ENCODE results near the gene SH3BP5L. TPM values are rescaled to one million over a fixed set of nuclear protein-coding genes. Genes with fewer than 3 reads are reported as not detected.

Gene SH3BP5L
- total and polyA plus RNA-seq, 3 donors from 2014 or later = 26.8 to 31.5 (median 31.1) TPM

GRCh38 chr1:248852481-248853405 lies 27.0 kb upstream of the SH3BP5L start:
- Histone ChIP-seq H3K9me3 (no peaks in the 10 kb centered on the region), H3K27ac (no peak overlapping the region), H3K36me3 (ENCODE audit: low read depth, missing control alignments) (no peaks in the 10 kb centered on the region), H3K27me3 (no peaks in the 10 kb centered on the region), H3K4me1 (peaks cover 14% of the 10 kb centered on the region), H3K4me3 (no peak overlapping the region)
- intact Hi-C loops (cut with DNase I; ENCODE audit: low total_unique reads) = no loop called here
- no peak for DNase-seq
- no peak for TF ChIP-seq CTCF (IDR thresholded peaks at IDR 0.05)
- no peak for TF ChIP-seq POLR2A (IDR thresholded peaks at IDR 0.05)
- WGBS, 2 donors = 81 to 82% methylated on average over 7 of the region's 7 CpGs

- no peak for TF ChIP-seq CTCF (IDR thresholded peaks at IDR 0.05)
- no peak for TF ChIP-seq POLR2A (IDR thresholded peaks at IDR 0.05)
- no peak overlapping the region for H3K4me3 ChIP-seq
- H3K4me1 ChIP-seq = peaks cover 5% of the 10 kb centered on the region
- H3K27me3 ChIP-seq = no peaks in the 10 kb centered on the region
- 97 to 98% methylated on average over 2 of the region's 2 CpGs for WGBS, 2 donors
- H3K9me3 ChIP-seq = no peaks in the 10 kb centered on the region
- H3K27ac ChIP-seq = no peak overlapping the region
- no peak for DNase-seq
- H3K36me3 ChIP-seq (ENCODE audit: low read depth, missing control alignments) = no peaks in the 10 kb centered on the region
- intact Hi-C loops (cut with DNase I; ENCODE audit: low total_unique reads) = no loop called here
These were observed 25.7 kb upstream of the SH3BP5L start for GRCh38 chr1:248851390-248851789.

GRCh38 chr1:248850536-248851251 lies 25.0 kb upstream of the SH3BP5L start:
- TF ChIP-seq CTCF (IDR thresholded peaks at IDR 0.05) = no peak
- Histone ChIP-seq H3K4me3 (no peak overlapping the region), H3K27me3 (no peaks in the 10 kb centered on the region), H3K4me1 (no peaks in the 10 kb centered on the region), H3K9me3 (no peaks in the 10 kb centered on the region), H3K27ac (no peak overlapping the region), H3K36me3 (ENCODE audit: low read depth, missing control alignments) (no peaks in the 10 kb centered on the region)
- no peak for DNase-seq
- intact Hi-C loops (cut with DNase I; ENCODE audit: low total_unique reads) = no loop called here
- WGBS, 2 donors = 81 to 90% methylated on average over 9 to 10 of the region's 10 CpGs

- Histone ChIP-seq H3K36me3 (ENCODE audit: low read depth, missing control alignments) (no peaks in the 10 kb centered on the region), H3K27ac (no peak overlapping the region), H3K27me3 (no peaks in the 10 kb centered on the region), H3K9me3 (no peaks in the 10 kb centered on the region), H3K4me3 (no peak overlapping the region), H3K4me1 (no peaks in the 10 kb centered on the region)
- DNase-seq = no peak
- TF ChIP-seq POLR2A (IDR thresholded peaks at IDR 0.05) (no peak), CTCF (IDR thresholded peaks at IDR 0.05) (no peak)
- 66 to 91% methylated on average over 2 to 9 of the region's 9 CpGs for WGBS, 2 donors
- intact Hi-C loops (cut with DNase I; ENCODE audit: low total_unique reads) = no loop called here
These were observed 24.4 kb upstream of the SH3BP5L start for GRCh38 chr1:248850124-248850523.

All from testis (tissue), 3 donors.